Mesenchymal stem cell (in vitro differentiated cells and primary cell): ENCODE results near the gene PCDH18.
A peak's percentile ranks its signal among the peaks of the same experiment; 100 is the strongest.

Source experiments
- DNase-seq: peaks from one replicate; pipeline ENCODE4 v3.0.0-alpha.2; 2013
- H2AFZ ChIP-seq: one replicate; pipeline ENCODE4 v1.6.1; 2013; ENCODE audit warnings: low read depth, mild to moderate bottlenecking, control low read depth, inconsistent platforms, low read length, moderate library complexity
- H2AK5ac ChIP-seq: 2 replicates; pipeline ENCODE4 v1.6.1; 2013; ENCODE audit warnings: low read length, moderate library complexity, mild to moderate bottlenecking, inconsistent platforms; ENCODE audit not compliant: severe bottlenecking
- H2BK120ac ChIP-seq: one replicate; pipeline ENCODE4 v1.6.1; 2013; ENCODE audit warnings: low read depth, mild to moderate bottlenecking, inconsistent platforms, low read length, moderate library complexity
- H2BK12ac ChIP-seq, 2 experiments: one replicate each; pipeline ENCODE4 v1.6.1; 2013; ENCODE audit warnings: inconsistent platforms in 2 of 2, low read length in 2 of 2, mild to moderate bottlenecking in 2 of 2, moderate library complexity in 2 of 2, control low read depth in 1 of 2
- H2BK15ac ChIP-seq: one replicate; pipeline ENCODE4 v1.6.1; 2013; ENCODE audit warnings: mild to moderate bottlenecking, low read depth, inconsistent platforms; ENCODE audit not compliant: poor library complexity, severe bottlenecking
- H2BK5ac ChIP-seq: 2 replicates; pipeline ENCODE4 v1.6.1; 2013; ENCODE audit warnings: low read depth, mild to moderate bottlenecking, low read length, control low read depth, inconsistent platforms; ENCODE audit not compliant: poor library complexity, severe bottlenecking
- H3K14ac ChIP-seq, 2 experiments: one replicate each; pipeline ENCODE4 v1.6.1; 2013; ENCODE audit warnings: inconsistent platforms in 2 of 2, low read length in 2 of 2, control low read depth in 1 of 2, mild to moderate bottlenecking in 1 of 2, moderate library complexity in 1 of 2
- H3K18ac ChIP-seq, 2 experiments: one replicate each; pipeline ENCODE4 v1.6.1; 2013; ENCODE audit warnings: inconsistent platforms in 2 of 2, low read length in 2 of 2, control low read depth in 1 of 2, low read depth in 1 of 2, mild to moderate bottlenecking in 1 of 2
- H3K23ac ChIP-seq, 2 experiments: one replicate each; pipeline ENCODE4 v1.6.1; 2013; ENCODE audit warnings: inconsistent platforms in 2 of 2, low read length in 2 of 2, mild to moderate bottlenecking in 2 of 2, moderate library complexity in 2 of 2, control low read depth in 1 of 2
- H3K27ac ChIP-seq: 2 replicates; pipeline ENCODE4 v1.5.1; 2013; ENCODE audit warnings: mild to moderate bottlenecking, moderate library complexity, low read length, control low read depth, inconsistent platforms; ENCODE audit not compliant: poor library complexity, severe bottlenecking
- H3K27me3 ChIP-seq, 2 experiments: 2 replicates each; pipeline versions ENCODE4 v1.6.1 to v1.7.0; 2013; ENCODE audit warnings: low read length in 2 of 2, mild to moderate bottlenecking in 2 of 2, moderate library complexity in 2 of 2, control low read depth in 1 of 2, inconsistent platforms in 1 of 2; ENCODE audit not compliant: control insufficient read depth in 1 of 2, insufficient read depth in 1 of 2
- H3K36me3 ChIP-seq, 2 experiments: 2 replicates each; pipeline versions ENCODE4 v1.6.1 to v1.7.0; 2013; ENCODE audit warnings: low read length in 2 of 2, control low read depth in 1 of 2, inconsistent platforms in 1 of 2, low read depth in 1 of 2, mild to moderate bottlenecking in 1 of 2; ENCODE audit not compliant: insufficient read depth in 2 of 2, control insufficient read depth in 1 of 2
- H3K4ac ChIP-seq, 2 experiments: one replicate each; pipeline ENCODE4 v1.6.1; 2013; ENCODE audit warnings: inconsistent platforms in 2 of 2, low read length in 2 of 2, mild to moderate bottlenecking in 2 of 2, moderate library complexity in 2 of 2, control low read depth in 1 of 2, low read depth in 1 of 2
- H3K4me1 ChIP-seq: 2 replicates; pipeline ENCODE4 v1.6.1; 2013; ENCODE audit warnings: low read depth, low read length, control low read depth; ENCODE audit not compliant: control insufficient read depth, insufficient read depth
- H3K4me2 ChIP-seq: 2 replicates; pipeline ENCODE4 v1.6.1; 2013; ENCODE audit warnings: low read length, mild to moderate bottlenecking, inconsistent platforms; ENCODE audit not compliant: poor library complexity, severe bottlenecking
- H3K4me3 ChIP-seq, 2 experiments: 2 replicates each; pipeline versions ENCODE4 v1.5.1 to v1.7.0; 2013; ENCODE audit warnings: low read length in 2 of 2, mild to moderate bottlenecking in 2 of 2, control low read depth in 1 of 2, low read depth in 1 of 2; ENCODE audit not compliant: insufficient read depth in 1 of 2
- H3K79me1 ChIP-seq: replicated peaks from 2 replicates; pipeline ENCODE4 v1.6.1; 2013; ENCODE audit warnings: mild to moderate bottlenecking, control low read depth, low read length, inconsistent platforms; ENCODE audit not compliant: poor library complexity, severe bottlenecking
- H3K9ac ChIP-seq: 2 replicates; pipeline ENCODE4 v1.7.0; 2013; ENCODE audit warnings: mild to moderate bottlenecking, low read length, moderate library complexity
- H3K9me3 ChIP-seq: 2 replicates; pipeline ENCODE4 v1.7.0; 2013; ENCODE audit warnings: mild to moderate bottlenecking, low read length; ENCODE audit not compliant: control insufficient read depth
- H4K8ac ChIP-seq: one replicate; pipeline ENCODE4 v1.6.1; 2013; ENCODE audit warnings: inconsistent platforms, mild to moderate bottlenecking, low read length, moderate library complexity
- H4K91ac ChIP-seq: one replicate; pipeline ENCODE4 v1.6.1; 2013; ENCODE audit warnings: mild to moderate bottlenecking, low read length, inconsistent platforms
- WGBS: methylation state at CpG from one replicate; pipeline ENCODE4 v1.1.7; 2013; ENCODE audit warnings: mixed read lengths; 5-methylcytosine and 5-hydroxymethylcytosine counted together

Gene PCDH18

GRCh38 chr4:137559801-137560200 lies 27.5 kb upstream of the PCDH18 start:
- Histone ChIP-seq H3K4ac (no peak overlapping the region), H4K91ac (no peak overlapping the region), H2BK12ac (no peak overlapping the region), H3K14ac (no peak overlapping the region), H3K36me3 (no peaks in the 10 kb centered on the region), H2BK120ac (no peak overlapping the region), H2AK5ac (no peak overlapping the region), H2AFZ (no peak overlapping the region), H4K8ac (no peak overlapping the region), H3K79me1 (no peaks in the 10 kb centered on the region), H3K9me3 (no peaks in the 10 kb centered on the region), H3K18ac (no peak overlapping the region), H3K4me2 (no peak overlapping the region), H2BK15ac (no peak overlapping the region), H3K27ac (no peak overlapping the region), H3K4me1 (no peaks in the 10 kb centered on the region), H3K27me3 (no peaks in the 10 kb centered on the region), H3K4me3 (no peak overlapping the region), H3K9ac (no peak overlapping the region), H2BK5ac (no peak overlapping the region), H3K23ac (no peak overlapping the region)
- DNase-seq: no peak
- WGBS: no CpG with 5 or more reads among the region's 1 CpG

DNA sequence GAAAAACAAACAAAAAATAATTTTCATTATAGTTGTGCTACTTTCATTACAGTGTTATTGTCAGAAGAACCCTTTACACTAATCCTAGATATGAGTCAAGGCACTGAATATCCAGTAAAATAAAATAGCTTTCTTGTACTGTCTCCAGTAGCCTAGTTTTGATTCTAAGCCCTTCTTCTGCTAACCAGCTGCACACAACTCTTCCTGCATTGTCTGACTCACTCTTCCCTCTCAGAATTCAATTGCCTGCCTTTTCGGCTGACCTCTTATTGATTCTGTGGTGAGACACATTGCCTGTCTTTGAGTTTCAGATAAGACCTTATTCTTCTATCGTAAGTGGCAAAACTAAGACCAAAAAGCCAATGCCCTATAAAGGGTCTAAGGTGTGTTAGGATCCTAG lies 26.7 kb upstream of the PCDH18 start:
- Histone ChIP-seq H2BK120ac (no peak overlapping the region), H3K9ac (peak overlapping the region; percentile 65), H3K4ac (no peak overlapping the region), H3K79me1 (no peaks in the 10 kb centered on the region), H3K9me3 (no peaks in the 10 kb centered on the region), H3K23ac (no peak overlapping the region), H2BK15ac (no peak overlapping the region), H2BK5ac (no peak overlapping the region), H2AFZ (no peak overlapping the region), H3K4me1 (no peaks in the 10 kb centered on the region), H3K27ac (no peak overlapping the region), H4K91ac (no peak overlapping the region), H3K4me2 (no peak overlapping the region), H3K4me3 (peak overlapping the region in 1 of 2 experiments; percentile 30), H2AK5ac (no peak overlapping the region), H3K36me3 (no peaks in the 10 kb centered on the region), H3K14ac (no peak overlapping the region), H3K27me3 (no peaks in the 10 kb centered on the region), H4K8ac (no peak overlapping the region), H2BK12ac (no peak overlapping the region), H3K18ac (no peak overlapping the region)
- DNase-seq: peak; percentile 68
- WGBS: no CpG with 5 or more reads among the region's 2 CpGs

- Histone ChIP-seq H3K4me2 (no peak overlapping the region), H2BK120ac (no peak overlapping the region), H2BK15ac (no peak overlapping the region), H3K18ac (peak overlapping the region in 1 of 2 experiments; percentile 62), H3K4me3 (peak overlapping the region in 1 of 2 experiments; percentile 38), H2BK5ac (no peak overlapping the region), H3K23ac (no peak overlapping the region), H3K36me3 (no peaks in the 10 kb centered on the region), H2AFZ (peak overlapping the region; percentile 27), H3K9me3 (no peaks in the 10 kb centered on the region), H3K27ac (peak overlapping the region; percentile 38), H3K79me1 (no peaks in the 10 kb centered on the region), H4K8ac (no peak overlapping the region), H3K4ac (peak overlapping the region in 1 of 2 experiments; percentile 61), H3K14ac (no peak overlapping the region), H2AK5ac (no peak overlapping the region), H4K91ac (no peak overlapping the region), H2BK12ac (no peak overlapping the region), H3K4me1 (no peaks in the 10 kb centered on the region), H3K27me3 (no peaks in the 10 kb centered on the region), H3K9ac (peak overlapping the region; percentile 32)
- peak; percentile 95 for DNase-seq
- 40% methylated on average over 4 of the region's 4 CpGs for WGBS
Observed at GRCh38 chr4:137545461-137545861, 13.2 kb upstream of the PCDH18 start.

- H2BK120ac ChIP-seq: no peak overlapping the region
- no peak overlapping the region for H4K91ac ChIP-seq
- no peaks in the 10 kb centered on the region for H3K9me3 ChIP-seq
- H3K36me3 ChIP-seq: no peaks in the 10 kb centered on the region
- no peak overlapping the region for H3K23ac ChIP-seq
- no peak overlapping the region for H3K14ac ChIP-seq
- H3K18ac ChIP-seq: no peak overlapping the region
- no peak overlapping the region for H2AK5ac ChIP-seq
- no peak overlapping the region for H2BK15ac ChIP-seq
- H3K27ac ChIP-seq: no peak overlapping the region
- 44% methylated on average over 2 of the region's 3 CpGs for WGBS
- H4K8ac ChIP-seq: no peak overlapping the region
- H2BK12ac ChIP-seq: no peak overlapping the region
- H3K4me2 ChIP-seq: no peak overlapping the region
- no peak overlapping the region for H2BK5ac ChIP-seq
- H3K27me3 ChIP-seq: no peaks in the 10 kb centered on the region
- H2AFZ ChIP-seq: no peak overlapping the region
- H3K9ac ChIP-seq: peak overlapping the region; percentile 95
- DNase-seq: no peak
- H3K4ac ChIP-seq: no peak overlapping the region
- H3K79me1 ChIP-seq: no peaks in the 10 kb centered on the region
- no peak overlapping the region for H3K4me3 ChIP-seq
- no peaks in the 10 kb centered on the region for H3K4me1 ChIP-seq
Observed at GRCh38 chr4:137543648-137544047, 11.4 kb upstream of the PCDH18 start.
